K562 (cell line): Measurements from ENCODE around the gene ZNF513. TPM values are rescaled to one million over a fixed set of nuclear protein-coding genes. Genes with fewer than 3 reads are reported as not detected.

ENCODE experiments used
- ATF7 ChIP-seq: fragments of 450-650 bp; IDR thresholded peaks from 2 replicates; pipeline ENCODE4 v1.7.1; 2014; ENCODE audit warnings: mild to moderate bottlenecking, moderate library complexity
- CBFA2T2 ChIP-seq: fragments of 450-650 bp; conservative IDR thresholded peaks from 2 replicates; pipeline ENCODE4 v1.6.1; 2017; ENCODE audit warnings: mild to moderate bottlenecking
- DMBX1 ChIP-seq: fragments of 250-450 bp; sonication (Bioruptor Pico); IDR thresholded peaks from 2 replicates; pipeline ENCODE4 v1.8.0; 2022; ENCODE audit warnings: inconsistent platforms, mild to moderate bottlenecking, moderate library complexity, borderline replicate concordance
- E2F1 ChIP-seq: sonication (generic); formaldehyde crosslinking; IDR thresholded peaks from 2 replicates; pipeline ENCODE4 v1.8.1; 2023; ENCODE audit warnings: mild to moderate bottlenecking, missing genetic modification reagents, moderate library complexity
- FOSL1 ChIP-seq: fragments of 200-800 bp; sonication (Bioruptor generic); conservative IDR thresholded peaks from 2 replicates; pipeline ENCODE4 v1.6.1; 2016; ENCODE audit warnings: missing genetic modification characterization, missing compliant biosample characterization
- HMGXB4 ChIP-seq: sonication (generic); formaldehyde crosslinking; IDR thresholded peaks from 2 replicates; pipeline ENCODE4 v1.8.1; 2023; ENCODE audit warnings: mild to moderate bottlenecking, missing genetic modification reagents
- IRF1 ChIP-seq: sonication (generic); formaldehyde crosslinking; IDR thresholded peaks from 2 replicates; pipeline ENCODE4 v1.8.0; 2022; ENCODE audit warnings: missing genetic modification reagents, mild to moderate bottlenecking, borderline replicate concordance
- L3MBTL2 ChIP-seq: fragments of 450-650 bp; IDR thresholded peaks from 2 replicates; pipeline ENCODE4 v1.6.1; 2016; ENCODE audit warnings: mild to moderate bottlenecking, moderate library complexity
- NEUROD1 ChIP-seq: fragments of 150-350 bp; IDR thresholded peaks from 2 replicates; pipeline ENCODE4 v1.6.1; 2014; ENCODE audit warnings: borderline replicate concordance, low read length, low read depth; ENCODE audit not compliant: partially characterized antibody
- POLR3G ChIP-seq: IDR thresholded peaks from 2 replicates; pipeline ENCODE4 v1.6.1; 2011; ENCODE audit not compliant: insufficient read length, insufficient replicate concordance; ENCODE audit errors: extremely low read depth
- SMAD3 ChIP-seq: fragments of 450-650 bp; formaldehyde crosslinking; conservative IDR thresholded peaks from 2 replicates; pipeline ENCODE4 v1.4.0; 2020; ENCODE audit warnings: mild to moderate bottlenecking
- TEAD4 ChIP-seq, 2 experiments: sonication (generic) in 1 of 2; formaldehyde crosslinking in 1 of 2; IDR thresholded peaks; 2 replicates each; pipeline versions ENCODE4 v1.6.1 to v1.8.0; 2012 to 2022; ENCODE audit warnings: borderline replicate concordance in 1 of 2, inconsistent platforms in 1 of 2, low read length in 1 of 2, mild to moderate bottlenecking in 1 of 2, missing genetic modification reagents in 1 of 2
- TGIF2 ChIP-seq: sonication (generic); formaldehyde crosslinking; IDR thresholded peaks from 2 replicates; pipeline ENCODE4 v1.8.1; 2022; ENCODE audit warnings: mild to moderate bottlenecking, missing genetic modification reagents, moderate library complexity
- ZBTB26 ChIP-seq: fragments of 450-650 bp; formaldehyde crosslinking; IDR thresholded peaks from 2 replicates; pipeline ENCODE4 v1.4.0; 2022; ENCODE audit warnings: missing genetic modification characterization
- ZNF121 ChIP-seq: sonication (generic); formaldehyde crosslinking; conservative IDR thresholded peaks from 2 replicates; pipeline ENCODE4 v1.8.0; 2022; ENCODE audit warnings: missing genetic modification reagents
- ZNF324 ChIP-seq: fragments of 250-450 bp; sonication (Bioruptor Pico); IDR thresholded peaks from 2 replicates; pipeline ENCODE4 v1.4.0; 2020; ENCODE audit warnings: mild to moderate bottlenecking
- ZNF518B ChIP-seq: fragments of 250-450 bp; sonication (Bioruptor Pico); IDR thresholded peaks from 2 replicates; pipeline ENCODE4 v1.5.0; 2021; ENCODE audit warnings: mild to moderate bottlenecking, moderate library complexity
- ZNF586 ChIP-seq: fragments of 450-650 bp; formaldehyde crosslinking; conservative IDR thresholded peaks from 2 replicates; pipeline ENCODE4 v1.4.0; 2020; ENCODE audit warnings: mild to moderate bottlenecking, moderate library complexity
- polyA plus RNA-seq, 8 experiments: library from polyadenylated mRNA; depleted of rRNA in 4 of 8; stranded (reverse) in 5 of 8; unstranded in 3 of 8; fragments of >200 nt; fragmentation: Nextera tagmentation in 2 of 8; fragmentation: Illumina TruSeq in 1 of 8; extraction: Ambion mirVana in 2 of 8; extraction: Trizol in 1 of 8; gene quantifications; 2 replicates each; pipeline versions ENCODE4 v1.2.1 to v1.2.3, GENCODE V29; 2011 to 2014; ENCODE audit warnings: inconsistent platforms in 1 of 8, missing spikeins in 1 of 8
- total RNA-seq, 7 experiments: library from RNA; depleted of rRNA in 6 of 7; stranded (reverse); fragments of >200 nt in 6 of 7; fragmentation: Illumina TruSeq in 2 of 7; extraction: Trizol in 2 of 7; gene quantifications; 2 replicates each; pipeline versions ENCODE4 v1.2.1 to v1.2.3, GENCODE V29; 2011 to 2021; ENCODE audit warnings: low replicate concordance in 1 of 7

ZNF513 gene
- total and polyA plus RNA-seq, 9 of the 15 experiments (the other 6 are each of a cell fraction or from before 2014, with no cell fraction given), result 0.04 to 13.6 (median 4.4) TPM

- TF ChIP-seq ZBTB26 (CRISPR knock-in tag) (0 out of 2 replicates have a peak, but pooled peaks have one; percentile 46), FOSL1 (tag) (no peak; the same call in 1 of the 2 replicates), DMBX1 (CRISPR knock-in tag) (peak; percentile 63; the same call in 1 of the 2 replicates), ATF7 (peak; percentile 80), ZNF586 (CRISPR knock-in tag) (no peak), POLR3G (no peak), IRF1 (0 out of 2 replicates have a peak, but pooled peaks have one; percentile 62), ZNF324 (peak; percentile 83), ZNF121 (CRISPR knock-in tag) (no peak), TGIF2 (CRISPR knock-in tag) (peak; percentile 96; the same call in 1 of the 2 replicates), SMAD3 (CRISPR knock-in tag) (peak; percentile 67; the same call in 1 of the 2 replicates), E2F1 (peak; percentile 33), TEAD4 (IDR thresholded peaks at IDR 0.05; ENCODE audit: low read length) (peak; percentile 38; the same call in 1 of the 2 replicates), TEAD4 (CRISPR knock-in tag; IDR thresholded peaks at IDR 0.05; ENCODE audit: borderline replicate concordance) (no peak), HMGXB4 (peak; percentile 50; the same call in 1 of the 2 replicates), NEUROD1 (peak; percentile 69), L3MBTL2 (peak; percentile 98), ZNF518B (CRISPR knock-in tag) (no peak), CBFA2T2 (no peak)
Measured at GRCh38 chr2:27409321-27410073, 29.0 kb upstream of the ZNF513 start, which contains the start of gene PPM1G (continued).
